Thyroid gland (tissue), 4 donors: ENCODE results near the gene CXCL3. TPM values are rescaled to one million over a fixed set of nuclear protein-coding genes. Genes with fewer than 3 reads are reported as not detected.

Experiments
- DNase-seq, 2 donors: peaks; one replicate each; pipeline ENCODE4 v3.0.0-alpha.2; 2019
- H3K27ac ChIP-seq, 3 donors: fragments of 200-600 bp; sonication (generic); 1 replicate in 2 of 3; 2 replicates in 1 of 3; pipeline ENCODE4 v1.5.1; 2016 to 2019; ENCODE audit warnings: mild to moderate bottlenecking in 1 of 3, moderate library complexity in 1 of 3
- H3K27me3 ChIP-seq: fragments of 200-600 bp; sonication (generic); one replicate; pipeline ENCODE4 v1.5.1; 2019
- H3K36me3 ChIP-seq, 2 donors: fragments of 200-600 bp; sonication (generic); one replicate each; pipeline ENCODE4 v1.5.1; 2016 to 2019
- H3K4me1 ChIP-seq, 2 donors: fragments of 200-600 bp; sonication (generic); one replicate each; pipeline ENCODE4 v1.5.1; 2017 to 2019
- H3K4me3 ChIP-seq, 3 donors: fragments of 200-600 bp; sonication (generic); replicated peaks in 1 of 3; 1 replicate in 2 of 3; 2 replicates in 1 of 3; pipeline ENCODE4 v1.5.1; 2016; ENCODE audit warnings: mild to moderate bottlenecking in 1 of 3
- H3K9me3 ChIP-seq: fragments of 200-600 bp; sonication (generic); one replicate; pipeline ENCODE4 v1.5.1; 2017
- CTCF ChIP-seq, 6 experiments: fragments of 200-600 bp in 3 of 6; fragments of 450-650 bp in 3 of 6; sonication (generic) in 3 of 6; IDR thresholded peaks; one replicate each; pipeline ENCODE4 v1.5.1; 2016 to 2019; ENCODE audit warnings: antibody characterized with exemption in 6 of 6, mild to moderate bottlenecking in 2 of 6, inconsistent platforms in 1 of 6, moderate library complexity in 1 of 6
- POLR2A ChIP-seq, 2 donors: fragments of 450-650 bp; IDR thresholded peaks; one replicate each; pipeline ENCODE4 v1.6.1; 2017; ENCODE audit warnings: antibody characterized with exemption in 2 of 2, mild to moderate bottlenecking in 2 of 2, moderate library complexity in 1 of 2
- WGBS, 2 donors: methylation state at CpG; one replicate each; pipeline ENCODE4 v1.1.5; 2017; 5-methylcytosine and 5-hydroxymethylcytosine counted together
- intact Hi-C: fragments of 100-400 bp; cut with DNase I; formaldehyde crosslinking; loops from one replicate; pipeline ENCODE4 v1.15.1; 2023
- total RNA-seq, 4 donors: library from RNA; depleted of rRNA; stranded (reverse); fragments of >200 nt; gene quantifications; one replicate each; pipeline ENCODE4 v1.2.3, GENCODE V29; 2016

The CXCL3 gene
- total RNA-seq, result under 1 TPM in 2 of 4 donors, not detected in 2; 0.22 to 0.59 TPM

- peak in 1 of 2 donors; percentile 44 for TF ChIP-seq POLR2A (IDR thresholded peaks at IDR 0.05)
- TF ChIP-seq CTCF (IDR thresholded peaks at IDR 0.05), result peak in 5 of 6 experiments; percentile 10 to 63 (median 42)
- WGBS, 2 donors, result 1% methylated on average over 27 to 43 of the region's 64 CpGs
- DNase-seq, result peak; percentile 71 to 83
Measured at GRCh38 chr4:74038425-74039314, at the start of gene CXCL3. TSS of gene CXCL3 (minus strand) at chr4:74038689. CDS start at chr4:74038611, 78 bp downstream.

GRCh38 chr4:74087481-74087880, 49.0 kb upstream of the CXCL3 start:
- no peaks in the 10 kb centered on the region for H3K27me3 ChIP-seq
- no peaks in the 10 kb centered on the region for H3K9me3 ChIP-seq
- TF ChIP-seq CTCF (IDR thresholded peaks at IDR 0.05), result no peak
- no peak for TF ChIP-seq POLR2A (IDR thresholded peaks at IDR 0.05)
- H3K4me1 ChIP-seq, result no peaks in the 10 kb centered on the region
- no peak overlapping the region for H3K27ac ChIP-seq
- H3K36me3 ChIP-seq, result no peaks in the 10 kb centered on the region
- H3K4me3 ChIP-seq, result no peak overlapping the region
- intact Hi-C loops, result no loop called here
- DNase-seq, result no peak

More at GRCh38 chr4:74038425-74039314, at the start of gene CXCL3:
- H3K4me3 ChIP-seq, result peak within 1 kb of the TSS; percentile 33 to 83 (median 39)
- peak within 1 kb of the TSS in 2 of 3 donors; percentile 26 to 38 for H3K27ac ChIP-seq
- H3K4me1 ChIP-seq, result no peaks in the 10 kb centered on the region
- no peaks in the 10 kb centered on the region for H3K36me3 ChIP-seq
- intact Hi-C loops, result no loop called here
- no peaks in the 10 kb centered on the region for H3K9me3 ChIP-seq
- H3K27me3 ChIP-seq, result no peaks in the 10 kb centered on the region

- H3K4me1 ChIP-seq, result no peaks in the 10 kb centered on the region
- 83 to 88% methylated on average over 4 of the region's 4 CpGs for WGBS, 2 donors
Measured at GRCh38 chr4:74085669-74086068, 47.2 kb upstream of the CXCL3 start.

GRCh38 chr4:74084984-74085383, 46.5 kb upstream of the CXCL3 start:
- no peak for DNase-seq
- intact Hi-C loops, result no loop called here
- H3K27ac ChIP-seq, result no peak overlapping the region
- no peaks in the 10 kb centered on the region for H3K4me1 ChIP-seq
- no peak overlapping the region for H3K4me3 ChIP-seq
- no peaks in the 10 kb centered on the region for H3K27me3 ChIP-seq
- no peaks in the 10 kb centered on the region for H3K36me3 ChIP-seq
- TF ChIP-seq CTCF (IDR thresholded peaks at IDR 0.05) (no peak), POLR2A (IDR thresholded peaks at IDR 0.05) (no peak)
- WGBS, 2 donors, result 88 to 90% methylated on average over 4 of the region's 4 CpGs
- H3K9me3 ChIP-seq, result no peaks in the 10 kb centered on the region

More at GRCh38 chr4:74085669-74086068, 47.2 kb upstream of the CXCL3 start:
- intact Hi-C loops, result no loop called here
- H3K4me3 ChIP-seq, result no peak overlapping the region
- H3K27ac ChIP-seq, result no peak overlapping the region
- TF ChIP-seq POLR2A (IDR thresholded peaks at IDR 0.05) (no peak), CTCF (IDR thresholded peaks at IDR 0.05) (no peak)
- no peaks in the 10 kb centered on the region for H3K36me3 ChIP-seq
- no peaks in the 10 kb centered on the region for H3K27me3 ChIP-seq
- no peak for DNase-seq
- H3K9me3 ChIP-seq, result no peaks in the 10 kb centered on the region

- DNase-seq, result no peak
- H3K27me3 ChIP-seq, result no peaks in the 10 kb centered on the region
- 92 to 93% methylated on average over 2 of the region's 2 CpGs for WGBS, 2 donors
- TF ChIP-seq POLR2A (IDR thresholded peaks at IDR 0.05) (no peak), CTCF (IDR thresholded peaks at IDR 0.05) (no peak)
- no peaks in the 10 kb centered on the region for H3K9me3 ChIP-seq
- H3K27ac ChIP-seq, result no peak overlapping the region
- no peaks in the 10 kb centered on the region for H3K36me3 ChIP-seq
- no peak overlapping the region for H3K4me3 ChIP-seq
- H3K4me1 ChIP-seq, result no peaks in the 10 kb centered on the region
- intact Hi-C loops, result no loop called here
Measured at GRCh38 chr4:74083546-74083945, 45.1 kb upstream of the CXCL3 start.
